Cardiac fibroblast (primary cell): ENCODE results near the gene FKBP3.
A peak's percentile ranks its signal among the peaks of the same experiment; 100 is the strongest.

Experiments
- DNase-seq, 2 donors: peaks; one replicate each; pipeline versions ENCODE4 v3.0.0 to v3.0.0-alpha.2; 2010; ENCODE audit warnings: low read depth in 2 of 2
- H3K4me3 ChIP-seq, 2 donors: replicated peaks in 1 of 2; 1 replicate in 1 of 2; 2 replicates in 1 of 2; pipeline ENCODE4 v1.5.1; 2011; ENCODE audit warnings: low read depth in 2 of 2, low read length in 2 of 2, mild to moderate bottlenecking in 2 of 2, moderate library complexity in 1 of 2
- CTCF ChIP-seq: IDR thresholded peaks from one replicate; pipeline ENCODE4 v1.5.1; 2011; ENCODE audit warnings: low read depth, mild to moderate bottlenecking, low read length, inconsistent platforms

FKBP3 gene

DNA sequence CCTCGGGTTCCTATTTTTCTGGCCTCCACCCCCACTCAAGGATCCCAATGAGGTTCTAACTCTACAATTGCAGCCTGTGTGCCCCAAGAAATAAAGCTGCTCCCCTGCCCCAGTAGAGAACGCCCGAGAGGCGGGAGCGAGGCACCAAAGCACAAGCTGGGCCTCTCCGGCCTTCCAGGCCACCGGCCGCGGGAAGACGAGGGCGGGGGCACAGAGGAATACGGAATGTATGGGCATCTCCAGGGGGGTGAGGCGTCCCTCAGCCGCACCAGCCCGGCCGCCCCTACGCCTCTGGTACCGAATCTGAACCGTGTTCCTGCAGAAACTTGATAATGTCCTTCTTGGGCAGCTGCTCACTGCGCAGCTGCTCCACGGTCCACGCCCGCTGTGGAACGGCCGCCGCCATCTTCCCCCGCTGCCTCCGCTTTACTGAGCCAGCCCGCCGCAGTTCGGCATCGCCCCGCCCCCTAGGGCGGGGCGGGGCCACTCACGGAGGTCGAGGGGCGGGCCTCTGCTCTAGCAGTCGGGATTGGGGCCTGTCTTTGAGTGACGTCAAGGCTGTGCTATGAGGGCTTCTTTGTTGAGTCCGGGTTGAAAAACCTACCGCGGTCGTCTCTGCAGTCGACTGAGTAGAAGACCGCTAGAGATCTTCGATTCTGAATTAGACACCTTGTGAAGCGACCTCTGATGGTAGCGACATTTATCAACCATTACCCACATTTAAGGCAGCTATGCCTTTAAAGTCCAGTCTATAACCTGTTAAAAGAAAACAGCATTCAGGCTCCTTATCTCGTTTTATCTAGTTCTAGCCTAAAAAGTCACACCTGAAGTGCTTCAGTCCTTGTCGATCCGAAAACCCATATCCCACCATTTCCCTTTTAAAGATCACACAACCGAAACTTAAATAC lies at the start of gene FKBP3:
Gene FKBP3, minus strand, starts transcription at position 431 of the 908 bp plus-strand sequence. Its CDS starts 25 bp downstream, at position 406.
- peak; percentile 99 for DNase-seq
- TF ChIP-seq CTCF: no peak
- peak within 1 kb of the TSS; percentile 78 to 88 for H3K4me3 ChIP-seq

- no peak for DNase-seq
- no peak for TF ChIP-seq CTCF
- H3K4me3 ChIP-seq: no peak overlapping the region
These were observed 47.5 kb upstream of the FKBP3 start for GRCh38 chr14:45181806-45182205.

DNA sequence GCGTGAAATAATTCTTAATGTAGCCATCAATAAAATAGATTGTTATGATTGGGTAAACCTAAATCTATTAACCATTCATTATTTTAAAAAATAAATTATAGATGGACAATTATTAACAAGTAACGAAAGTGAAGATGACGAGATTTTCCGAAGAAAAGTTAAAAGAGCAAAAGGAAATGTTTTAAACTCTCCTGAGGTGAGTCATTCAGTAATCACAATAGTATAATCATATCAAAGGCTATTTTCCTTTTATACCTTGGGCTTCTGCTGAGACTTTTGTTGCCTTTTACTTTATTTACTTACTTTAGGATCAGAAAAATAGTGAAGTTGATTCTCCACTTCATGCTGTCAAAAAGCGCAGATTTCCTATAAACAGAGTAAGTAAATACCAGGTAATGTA lies 47.0 kb upstream of the FKBP3 start:
- no peak overlapping the region for H3K4me3 ChIP-seq
- peak in 1 of 2 donors; percentile 49 for DNase-seq
- no peak for TF ChIP-seq CTCF

DNA sequence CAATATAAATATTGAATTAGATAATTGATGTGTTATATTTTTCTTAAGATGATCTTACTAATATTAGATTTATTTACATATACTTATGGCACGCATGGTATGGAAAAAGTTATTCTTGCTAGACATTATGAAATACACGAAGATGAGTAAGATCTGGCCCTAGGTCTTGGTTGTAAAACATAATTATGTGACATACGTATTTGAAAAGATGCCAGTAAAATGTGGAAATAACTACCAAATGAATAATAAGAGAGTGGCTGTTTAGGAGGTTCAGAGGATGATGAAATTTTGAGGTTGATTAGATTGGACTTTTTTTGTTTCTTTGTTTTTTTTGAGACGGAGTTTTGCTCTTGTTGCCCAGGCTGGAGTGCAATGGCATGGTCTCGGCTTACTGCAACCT lies 42.8 kb upstream of the FKBP3 start:
- DNase-seq: peak; percentile 91 to 98
- no peak overlapping the region for H3K4me3 ChIP-seq
- TF ChIP-seq CTCF: no peak

DNA sequence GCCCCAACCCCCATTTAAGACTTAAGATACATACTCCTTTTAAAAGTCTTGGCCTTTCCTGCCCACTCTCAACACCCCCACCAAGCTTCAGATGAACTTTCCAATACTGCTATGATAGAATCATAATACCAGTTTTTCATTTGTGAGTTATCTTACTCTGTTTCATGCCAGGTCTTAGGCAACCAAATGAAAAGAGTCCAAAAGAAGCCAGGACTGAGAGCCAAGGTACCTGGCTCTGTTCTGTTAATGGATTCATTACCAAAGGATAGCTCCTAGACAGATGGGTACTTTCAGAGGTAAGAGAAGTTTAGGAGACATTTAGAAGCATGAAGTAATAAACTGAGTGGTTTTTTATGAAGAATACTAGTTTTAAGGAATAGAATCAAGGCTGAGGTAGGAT lies 35.6 kb upstream of the FKBP3 start:
- no peak for DNase-seq
- H3K4me3 ChIP-seq: no peak overlapping the region
- no peak for TF ChIP-seq CTCF

DNA sequence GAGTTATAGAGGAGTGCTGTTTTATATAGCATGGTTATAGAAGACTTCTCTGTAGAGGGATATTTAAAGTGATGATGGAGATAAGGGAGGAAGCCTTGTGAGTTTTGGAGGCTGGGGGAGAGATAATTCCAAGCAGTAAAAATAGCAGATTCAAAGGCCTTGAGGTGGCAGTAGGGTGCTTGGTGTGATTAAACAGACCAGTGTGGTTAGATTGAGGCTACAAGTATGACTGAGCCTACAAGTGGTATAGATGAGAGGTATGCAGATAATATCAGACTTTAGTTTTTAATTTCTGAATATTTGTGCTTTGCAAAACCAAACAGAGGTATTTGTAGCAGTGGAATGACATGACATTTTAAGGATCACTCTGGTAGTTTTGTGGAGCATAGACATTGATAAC lies 21.8 kb upstream of the FKBP3 start:
- DNase-seq: peak; percentile 20 to 26
- H3K4me3 ChIP-seq: no peak overlapping the region
- TF ChIP-seq CTCF: no peak
